HG03521 (cell line): Measurements from ENCODE around the gene METTL6.
"Not testable (repeated sequence)": the region's sequence is repeated elsewhere in the genome, so short reads cannot be mapped to it uniquely, and the experiment has no call there.

Source experiments
- ATAC-seq: cut with Tn5 transposase; IDR thresholded peaks from one replicate; pipeline ENCODE4 v1.9.1; 2021; ENCODE audit warnings: mild to moderate bottlenecking, moderate library complexity; ENCODE audit not compliant: unreplicated experiment

Gene METTL6

GRCh38 chr3:15405448-15406050 lies 21.8 kb downstream of the METTL6 start:
- no peak for ATAC-seq

- no peak for ATAC-seq
Observed at GRCh38 chr3:15404767-15405166, 22.6 kb downstream of the METTL6 start.

GRCh38 chr3:15403965-15404364 lies 23.4 kb downstream of the METTL6 start:
- ATAC-seq: no peak

GRCh38 chr3:15403495-15403894 lies 23.8 kb downstream of the METTL6 start:
- ATAC-seq: no peak

- ATAC-seq: no peak
Observed at GRCh38 chr3:15401936-15402335, 25.4 kb downstream of the METTL6 start.

GRCh38 chr3:15399970-15400369 lies 27.4 kb downstream of the METTL6 start:
- no peak for ATAC-seq

GRCh38 chr3:15398731-15399133 lies 28.6 kb downstream of the METTL6 start:
- not testable (repeated sequence) for ATAC-seq

GRCh38 chr3:15393252-15393651 lies 34.1 kb downstream of the METTL6 start:
- ATAC-seq: not testable (repeated sequence)

- ATAC-seq: no peak
Observed at GRCh38 chr3:15391007-15391406, 36.3 kb downstream of the METTL6 start.

GRCh38 chr3:15390460-15390859 lies 36.9 kb downstream of the METTL6 start:
- ATAC-seq: no peak

- not testable (repeated sequence) for ATAC-seq
Observed at GRCh38 chr3:15388335-15388734, 39.0 kb downstream of the METTL6 start.

- no peak for ATAC-seq
Observed at GRCh38 chr3:15387735-15388134, 39.6 kb downstream of the METTL6 start.

- ATAC-seq: no peak
Observed at GRCh38 chr3:15387171-15387581, 40.2 kb downstream of the METTL6 start.

GRCh38 chr3:15386654-15386955 lies 40.7 kb downstream of the METTL6 start:
- ATAC-seq: not testable (repeated sequence)

GRCh38 chr3:15385901-15386653 lies 41.3 kb downstream of the METTL6 start:
- no peak for ATAC-seq

- ATAC-seq: peak; percentile 6
Observed at GRCh38 chr3:15385238-15385695, 42.1 kb downstream of the METTL6 start.

- peak; percentile 76 for ATAC-seq
Observed at GRCh38 chr3:15384510-15385237, 42.7 kb downstream of the METTL6 start.

GRCh38 chr3:15382405-15382923 lies 44.9 kb downstream of the METTL6 start:
- ATAC-seq: no peak

GRCh38 chr3:15380980-15381890 lies 46.1 kb downstream of the METTL6 start:
- ATAC-seq: no peak

- peak; percentile 86 for ATAC-seq
Observed at GRCh38 chr3:15377961-15378791, 49.2 kb downstream of the METTL6 start.
